Tibial nerve (tissue), 4 donors: ENCODE results near the gene RILPL2.

ENCODE experiments used
- CTCF ChIP-seq, 5 experiments: fragments of 200-600 bp in 3 of 5; fragments of 450-650 bp in 2 of 5; sonication (generic) in 3 of 5; IDR thresholded peaks; one replicate each; pipeline ENCODE4 v1.5.1; 2016 to 2019; ENCODE audit warnings: antibody characterized with exemption in 5 of 5, mild to moderate bottlenecking in 3 of 5, moderate library complexity in 2 of 5
- EP300 ChIP-seq, 2 donors: sonication (generic); formaldehyde crosslinking; IDR thresholded peaks; one replicate each; pipeline ENCODE4 v1.6.1; 2017; ENCODE audit warnings: antibody characterized with exemption in 2 of 2, mild to moderate bottlenecking in 1 of 2
- POLR2A ChIP-seq, 2 donors: fragments of 450-650 bp; IDR thresholded peaks; one replicate each; pipeline ENCODE4 v1.6.1; 2017; ENCODE audit warnings: antibody characterized with exemption in 2 of 2, mild to moderate bottlenecking in 2 of 2, moderate library complexity in 2 of 2

GRCh38 chr12:123410041-123410412 is 26.5 kb downstream of the RILPL2 start:
- TF ChIP-seq CTCF (IDR thresholded peaks at IDR 0.05), result no peak
- TF ChIP-seq POLR2A (IDR thresholded peaks at IDR 0.05), result no peak
- TF ChIP-seq EP300 (IDR thresholded peaks at IDR 0.05), result no peak
